NCI-H526 treated with DMSO at 0.1 percent for 48 hours (cell line): ENCODE results near the gene CLDN5.

ENCODE experiments used
- DNase-seq: peaks from one replicate; lab custom pipeline; 2025; lab: John Stamatoyannopoulos, UW

Gene CLDN5

GRCh38 chr22:19480789-19481188 is 43.4 kb downstream of the CLDN5 start:
- no peak for DNase-seq

GRCh38 chr22:19480173-19480568 is 44.0 kb downstream of the CLDN5 start:
- no peak for DNase-seq

GRCh38 chr22:19479355-19480172 is 44.6 kb downstream of the CLDN5 start, which contains the start of gene CDC45:
TSS of gene CDC45 (plus strand) at chr22:19479920. CDS start at chr22:19479969, 49 bp downstream.
- peak; percentile 94 for DNase-seq

- peak; percentile 78 for DNase-seq
Measured at GRCh38 chr22:19478901-19479354, 45.3 kb downstream of the CLDN5 start, which contains the start of gene UFD1. TSS of gene UFD1 (minus strand) at chr22:19479193. CDS start at chr22:19479085, 108 bp downstream.

- no peak for DNase-seq
Measured at GRCh38 chr22:19478045-19478900, 45.9 kb downstream of the CLDN5 start.

GRCh38 chr22:19477321-19478044 is 46.7 kb downstream of the CLDN5 start:
- DNase-seq, result no peak

- DNase-seq, result no peak
Measured at GRCh38 chr22:19476023-19476422, 48.2 kb downstream of the CLDN5 start.

GRCh38 chr22:19473578-19473977 is 50.6 kb downstream of the CLDN5 start:
- DNase-seq, result no peak
